Measurements from ENCODE around the gene SECTM1. TPM values are rescaled to one million over a fixed set of nuclear protein-coding genes. Genes with fewer than 3 reads are reported as not detected.

Gene SECTM1
- total and polyA plus RNA-seq, 4 donors, result 4.5 to 22.5 (median 12.8) TPM

DNA sequence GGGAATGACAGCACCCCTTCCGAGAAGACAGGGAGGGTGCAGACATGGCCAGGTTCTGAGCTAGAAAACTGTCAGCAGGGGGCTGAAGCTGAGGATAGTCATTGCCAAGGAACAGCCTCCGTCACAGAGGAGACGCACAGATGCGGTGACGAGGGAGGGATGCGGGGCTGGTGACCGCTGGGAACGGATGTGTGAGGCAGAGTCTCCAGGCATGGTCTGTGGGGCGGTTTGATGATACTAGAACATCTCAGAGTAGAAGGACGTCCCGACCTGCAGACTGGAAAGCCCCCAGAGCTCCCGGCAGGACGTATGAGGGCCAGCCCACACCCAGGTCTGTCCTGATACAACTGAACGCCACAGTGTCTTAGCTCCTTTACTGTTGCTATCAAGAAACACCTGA is 58.2 kb downstream of the SECTM1 start:
- no peak overlapping the region for H3K27ac ChIP-seq (ENCODE audit: low read depth in 1 of 2, low read length in 2 of 2)
- intact Hi-C loops (cut with DNase I), result no loop called here
- no peaks in the 10 kb centered on the region for H3K36me3 ChIP-seq (ENCODE audit: control insufficient read depth in 1 of 2, insufficient read depth in 2 of 2, low read length in 1 of 2)
- H3K4me1 ChIP-seq (ENCODE audit: control insufficient read depth in 1 of 2, insufficient read depth in 2 of 2, low read length in 2 of 2), result no peaks in the 10 kb centered on the region
- ATAC-seq (ENCODE audit: low FRiP score) (no peak), DNase-seq (no peak)
- 94 to 95% methylated on average over 14 of the region's 14 CpGs for WGBS, 2 donors
- no peaks in the 10 kb centered on the region for H3K9me3 ChIP-seq (ENCODE audit: control insufficient read depth, low read length)
- no peaks in the 10 kb centered on the region for H3K27me3 ChIP-seq (ENCODE audit: control insufficient read depth in 1 of 2, insufficient read depth in 2 of 2, low read length in 1 of 2)
- no peak overlapping the region for H3K4me3 ChIP-seq (ENCODE audit: low read length in 2 of 2)

DNA sequence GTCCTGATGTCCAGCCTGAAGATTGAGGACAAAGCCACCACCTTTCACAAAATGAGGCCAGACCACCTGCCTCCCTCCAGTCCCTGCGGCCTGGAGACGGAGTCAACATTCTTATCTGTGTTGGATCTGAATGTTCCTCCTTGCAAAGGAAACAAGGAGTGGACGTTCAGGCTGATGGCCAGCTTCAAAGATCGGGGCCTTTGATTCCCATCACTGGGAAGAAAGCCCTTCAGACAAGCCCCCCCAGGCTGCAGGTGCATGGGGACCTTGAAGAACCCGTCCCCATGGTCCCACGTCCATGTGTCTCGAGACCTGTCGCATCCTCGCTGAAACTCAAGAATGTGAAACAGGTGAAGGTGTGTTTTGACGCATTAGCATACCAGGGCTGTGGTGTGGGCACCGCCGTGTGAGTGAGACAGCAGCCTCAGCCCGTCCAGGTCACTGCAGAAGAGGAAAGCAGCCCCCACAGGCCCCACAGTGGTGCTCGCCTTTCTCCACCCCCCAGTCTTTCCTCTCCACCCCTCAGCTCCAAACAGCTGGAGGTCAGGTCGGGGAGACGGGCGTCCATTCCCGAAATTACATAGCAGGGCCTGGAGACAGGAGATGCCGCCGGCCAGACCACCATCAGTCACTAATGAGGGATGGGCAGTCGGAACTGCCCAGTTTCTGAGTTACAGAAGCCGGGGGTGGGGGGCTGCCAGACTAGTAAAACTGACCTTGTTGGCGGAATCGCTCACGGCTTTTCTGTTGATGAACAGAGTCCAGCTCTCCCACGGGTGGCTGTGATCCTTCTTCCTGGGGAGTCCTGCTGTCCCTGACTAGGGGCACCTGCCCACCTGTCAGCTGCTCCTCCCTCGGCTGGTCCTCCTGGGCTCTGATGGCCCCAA is 59.2 kb downstream of the SECTM1 start:
- ATAC-seq (ENCODE audit: low FRiP score) (no peak), DNase-seq (no peak)
- no peaks in the 10 kb centered on the region for H3K27me3 ChIP-seq (ENCODE audit: control insufficient read depth in 1 of 2, insufficient read depth in 2 of 2, low read length in 1 of 2)
- no peaks in the 10 kb centered on the region for H3K36me3 ChIP-seq (ENCODE audit: control insufficient read depth in 1 of 2, insufficient read depth in 2 of 2, low read length in 1 of 2)
- intact Hi-C loops (cut with DNase I), result no loop called here
- H3K4me1 ChIP-seq (ENCODE audit: control insufficient read depth in 1 of 2, insufficient read depth in 2 of 2, low read length in 2 of 2), result no peaks in the 10 kb centered on the region
- no peaks in the 10 kb centered on the region for H3K9me3 ChIP-seq (ENCODE audit: control insufficient read depth, low read length)
- 75 to 78% methylated on average over 27 of the region's 27 CpGs for WGBS, 2 donors
- no peak overlapping the region for H3K4me3 ChIP-seq (ENCODE audit: low read length in 2 of 2)
- no peak overlapping the region for H3K27ac ChIP-seq (ENCODE audit: low read depth in 1 of 2, low read length in 2 of 2)

GRCh38 chr17:82273327-82274133 is 60.0 kb downstream of the SECTM1 start, which contains the start of gene CSNK1D:
CSNK1D (minus strand) TSS chr17:82273700; CDS start chr17:82273381, 319 bp downstream.
- peak within 1 kb of the TSS; percentile 95 to 97 for H3K4me3 ChIP-seq (ENCODE audit: low read length in 2 of 2)
- intact Hi-C loops (cut with DNase I), result no loop called here
- 4 to 6% methylated on average over 71 to 80 of the region's 80 CpGs for WGBS, 2 donors
- H3K9me3 ChIP-seq (ENCODE audit: control insufficient read depth, low read length), result no peaks in the 10 kb centered on the region
- peak within 1 kb of the TSS; percentile 46 to 91 for H3K27ac ChIP-seq (ENCODE audit: low read depth in 1 of 2, low read length in 2 of 2)
- no peaks in the 10 kb centered on the region for H3K4me1 ChIP-seq (ENCODE audit: control insufficient read depth in 1 of 2, insufficient read depth in 2 of 2, low read length in 2 of 2)
- ATAC-seq (ENCODE audit: low FRiP score) (peak; percentile 95), DNase-seq (peak; percentile 93 to 97)
- no peaks in the 10 kb centered on the region for H3K36me3 ChIP-seq (ENCODE audit: control insufficient read depth in 1 of 2, insufficient read depth in 2 of 2, low read length in 1 of 2)
- H3K27me3 ChIP-seq (ENCODE audit: control insufficient read depth in 1 of 2, insufficient read depth in 2 of 2, low read length in 1 of 2), result no peaks in the 10 kb centered on the region

DNA sequence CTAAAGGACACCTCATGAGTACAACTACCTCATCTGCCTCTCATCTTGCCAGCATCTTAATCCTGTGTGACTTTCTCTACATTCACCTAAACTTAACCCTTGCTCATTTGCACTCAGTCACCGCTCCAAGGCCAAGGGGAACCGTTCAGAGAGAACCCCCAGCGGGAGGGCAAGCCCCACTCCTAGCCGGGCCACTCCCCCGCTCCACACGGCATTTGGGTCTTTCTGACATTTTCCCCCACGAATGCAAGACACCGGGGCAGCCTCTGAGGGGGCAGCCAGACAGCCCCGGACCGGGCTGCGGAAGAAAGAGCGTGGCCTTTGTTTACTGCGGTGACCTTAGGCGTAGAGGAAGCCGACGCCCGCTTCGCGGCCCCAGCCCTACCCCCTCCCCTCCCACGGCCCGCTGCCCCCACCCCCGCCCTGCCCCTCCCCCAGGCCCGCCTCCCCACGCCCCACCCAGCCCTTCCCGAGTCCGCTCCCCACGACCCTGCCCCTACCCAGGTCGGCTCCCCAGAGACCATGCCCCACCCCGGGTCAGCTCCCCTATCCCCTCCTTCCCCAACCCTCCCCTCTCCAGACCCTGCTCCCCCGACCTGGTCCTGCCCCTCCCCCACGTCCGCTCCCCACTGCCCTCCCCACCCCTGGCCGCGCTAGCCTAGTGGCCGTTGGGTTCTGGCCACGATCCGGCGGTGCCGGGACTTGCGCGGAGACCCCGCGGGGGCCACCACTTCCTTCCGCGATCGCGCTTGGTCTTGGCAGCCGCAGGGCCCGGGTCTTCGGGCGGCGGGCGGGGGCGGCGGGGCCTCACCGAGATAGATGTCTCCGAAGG is 60.9 kb downstream of the SECTM1 start:
- DNase-seq (peak; percentile 77 to 86), ATAC-seq (ENCODE audit: low FRiP score) (peak; percentile 51)
- intact Hi-C loops (cut with DNase I), result no loop called here
- H3K36me3 ChIP-seq (ENCODE audit: control insufficient read depth in 1 of 2, insufficient read depth in 2 of 2, low read length in 1 of 2), result no peaks in the 10 kb centered on the region
- no peaks in the 10 kb centered on the region for H3K9me3 ChIP-seq (ENCODE audit: control insufficient read depth, low read length)
- H3K27me3 ChIP-seq (ENCODE audit: control insufficient read depth in 1 of 2, insufficient read depth in 2 of 2, low read length in 1 of 2), result no peaks in the 10 kb centered on the region
- 1% methylated on average over 42 to 57 of the region's 57 CpGs for WGBS, 2 donors
- H3K4me1 ChIP-seq (ENCODE audit: control insufficient read depth in 1 of 2, insufficient read depth in 2 of 2, low read length in 2 of 2), result no peaks in the 10 kb centered on the region
- peak overlapping the region; percentile 46 to 91 for H3K27ac ChIP-seq (ENCODE audit: low read depth in 1 of 2, low read length in 2 of 2)
- H3K4me3 ChIP-seq (ENCODE audit: low read length in 2 of 2), result peak overlapping the region; percentile 95 to 97

GRCh38 chr17:82271401-82271800 is 62.2 kb downstream of the SECTM1 start:
- no peak for ATAC-seq (ENCODE audit: low FRiP score)
- Histone ChIP-seq H3K4me1 (ENCODE audit: control insufficient read depth in 1 of 2, insufficient read depth in 2 of 2, low read length in 2 of 2) (peaks cover 0 to 2% of the 10 kb centered on the region in 2 donors), H3K4me3 (ENCODE audit: low read length in 2 of 2) (no peak overlapping the region), H3K27me3 (ENCODE audit: control insufficient read depth in 1 of 2, insufficient read depth in 2 of 2, low read length in 1 of 2) (no peaks in the 10 kb centered on the region), H3K27ac (ENCODE audit: low read depth in 1 of 2, low read length in 2 of 2) (no peak overlapping the region), H3K36me3 (ENCODE audit: control insufficient read depth in 1 of 2, insufficient read depth in 2 of 2, low read length in 1 of 2) (no peaks in the 10 kb centered on the region), H3K9me3 (ENCODE audit: control insufficient read depth, low read length) (no peaks in the 10 kb centered on the region)
- intact Hi-C loops (cut with DNase I), result no loop called here
- no peak for DNase-seq
- WGBS, 2 donors, result 75 to 76% methylated on average over 6 of the region's 6 CpGs

Other genes starting within 250 kb of the SECTM1 start
- 10 to 100 TPM; 42.2 to 64.0 TPM for gene FASN, start 235.5 kb downstream of the SECTM1 start, total RNA-seq
- gene FASN, start 235.5 kb downstream of the SECTM1 start, polyA plus RNA-seq, result 10 to 100 TPM in 1 of 2 donors, 1 to 10 TPM in 1; 4.3 to 10.4 TPM
- gene CCDC57, start 120.9 kb downstream of the SECTM1 start, total RNA-seq, result 10 to 100 TPM; 31.2 to 53.4 TPM
- 100 to 1,000 TPM in 1 of 2 donors, 10 to 100 TPM in 1; 17.8 to 145 TPM for gene CCDC57, start 120.9 kb downstream of the SECTM1 start, polyA plus RNA-seq
- gene SLC16A3, start 104.7 kb downstream of the SECTM1 start, total RNA-seq, result 10 to 100 TPM; 55.6 to 96.9 TPM
- 10 to 100 TPM in 1 of 2 donors, 1 to 10 TPM in 1; 7.6 to 20.3 TPM for gene SLC16A3, start 104.7 kb downstream of the SECTM1 start, polyA plus RNA-seq
- gene CSNK1D, start 60.1 kb downstream of the SECTM1 start, total RNA-seq, result 100 to 1,000 TPM; 130 to 153 TPM
- 10 to 100 TPM; 39.9 to 73.4 TPM for gene CSNK1D, start 60.1 kb downstream of the SECTM1 start, polyA plus RNA-seq
- gene CD7, start 16.2 kb downstream of the SECTM1 start, total RNA-seq, result 1 to 10 TPM; 2.6 to 3.4 TPM
- gene CD7, start 16.2 kb downstream of the SECTM1 start, polyA plus RNA-seq, result under 1 TPM; 0.33 to 0.75 TPM
- gene TEX19, start 25.5 kb upstream of the SECTM1 start, total RNA-seq, result not detected
- gene TEX19, start 25.5 kb upstream of the SECTM1 start, polyA plus RNA-seq, result not detected
- gene UTS2R, start 38.0 kb upstream of the SECTM1 start, total RNA-seq, result not detected
- not detected for gene UTS2R, start 38.0 kb upstream of the SECTM1 start, polyA plus RNA-seq
- 10 to 100 TPM; 14.8 to 34.7 TPM for gene HEXD, start 84.6 kb upstream of the SECTM1 start, total RNA-seq
- 100 to 1,000 TPM in 1 of 2 donors, 10 to 100 TPM in 1; 15.7 to 133 TPM for gene HEXD, start 84.6 kb upstream of the SECTM1 start, polyA plus RNA-seq
- 10 to 100 TPM; 17.5 to 22.2 TPM for gene OGFOD3, start 84.8 kb upstream of the SECTM1 start, total RNA-seq
- gene OGFOD3, start 84.8 kb upstream of the SECTM1 start, polyA plus RNA-seq, result 10 to 100 TPM; 12.0 to 25.9 TPM
- gene CYBC1, start 117.0 kb upstream of the SECTM1 start, total RNA-seq, result 100 to 1,000 TPM in 1 of 2 donors, 10 to 100 TPM in 1; 59.9 to 131 TPM
- 10 to 100 TPM; 26.5 to 65.7 TPM for gene CYBC1, start 117.0 kb upstream of the SECTM1 start, polyA plus RNA-seq
- gene NARF, start 125.0 kb upstream of the SECTM1 start, total RNA-seq, result 10 to 100 TPM; 45.9 to 76.0 TPM
- 100 to 1,000 TPM in 1 of 2 donors, 10 to 100 TPM in 1; 34.4 to 162 TPM for gene NARF, start 125.0 kb upstream of the SECTM1 start, polyA plus RNA-seq
- 10 to 100 TPM; 52.0 to 58.8 TPM for gene FOXK2, start 186.0 kb upstream of the SECTM1 start, total RNA-seq
- gene FOXK2, start 186.0 kb upstream of the SECTM1 start, polyA plus RNA-seq, result 10 to 100 TPM; 15.3 to 19.5 TPM

All from aorta (tissue), 5 donors.